ENCODE results near the gene SPATA19.

The SPATA19 gene

GRCh38 chr11:133794205-133794604 lies 51.1 kb downstream of the SPATA19 start:
- no peak overlapping the region for H3K27ac ChIP-seq (ENCODE audit: low read depth, low read length, poor library complexity, severe bottlenecking)
- no peaks in the 10 kb centered on the region for H3F3A ChIP-seq (ENCODE audit: insufficient read depth, low read length)
- H3K9me3 ChIP-seq (ENCODE audit: low read length): no peaks in the 10 kb centered on the region
- no peaks in the 10 kb centered on the region for H3K36me3 ChIP-seq (ENCODE audit: insufficient read depth, low read length)
- no peak overlapping the region for H3K9ac ChIP-seq (ENCODE audit: low read length)
- H3K4me3 ChIP-seq (ENCODE audit: low read depth, low read length, poor library complexity, severe bottlenecking): no peak overlapping the region
- H3K79me2 ChIP-seq (ENCODE audit: insufficient read depth, low read length): no peaks in the 10 kb centered on the region
- no peaks in the 10 kb centered on the region for H4K20me1 ChIP-seq (ENCODE audit: insufficient read depth, low read length)
- H3K4me2 ChIP-seq (ENCODE audit: low read length): no peak overlapping the region
- no peaks in the 10 kb centered on the region for H3K9me2 ChIP-seq (ENCODE audit: low read depth, low read length)
- no peaks in the 10 kb centered on the region for H3K4me1 ChIP-seq (ENCODE audit: insufficient read depth, low read length, severe bottlenecking)
- TF ChIP-seq EZH2 (IDR thresholded peaks at IDR 0.05; ENCODE audit: borderline replicate concordance, low read length) (no peak), CTCF (IDR thresholded peaks at IDR 0.05; ENCODE audit: low read length) (no peak)
- H2AFZ ChIP-seq (ENCODE audit: low read length): no peak overlapping the region
- no peaks in the 10 kb centered on the region for H3K27me3 ChIP-seq (ENCODE audit: insufficient read depth, low read length)

GRCh38 chr11:133793271-133794035 lies 51.9 kb downstream of the SPATA19 start:
- H4K20me1 ChIP-seq (ENCODE audit: insufficient read depth, low read length): no peaks in the 10 kb centered on the region
- no peaks in the 10 kb centered on the region for H3F3A ChIP-seq (ENCODE audit: insufficient read depth, low read length)
- H3K9ac ChIP-seq (ENCODE audit: low read length): no peak overlapping the region
- H3K4me1 ChIP-seq (ENCODE audit: insufficient read depth, low read length, severe bottlenecking): no peaks in the 10 kb centered on the region
- H3K4me2 ChIP-seq (ENCODE audit: low read length): no peak overlapping the region
- no peak overlapping the region for H2AFZ ChIP-seq (ENCODE audit: low read length)
- no peak overlapping the region for H3K4me3 ChIP-seq (ENCODE audit: low read depth, low read length, poor library complexity, severe bottlenecking)
- no peaks in the 10 kb centered on the region for H3K27me3 ChIP-seq (ENCODE audit: insufficient read depth, low read length)
- no peak overlapping the region for H3K27ac ChIP-seq (ENCODE audit: low read depth, low read length, poor library complexity, severe bottlenecking)
- H3K79me2 ChIP-seq (ENCODE audit: insufficient read depth, low read length): no peaks in the 10 kb centered on the region
- H3K36me3 ChIP-seq (ENCODE audit: insufficient read depth, low read length): no peaks in the 10 kb centered on the region
- TF ChIP-seq CTCF (IDR thresholded peaks at IDR 0.05; ENCODE audit: low read length): no peak
- TF ChIP-seq EZH2 (IDR thresholded peaks at IDR 0.05; ENCODE audit: borderline replicate concordance, low read length): no peak
- no peaks in the 10 kb centered on the region for H3K9me2 ChIP-seq (ENCODE audit: low read depth, low read length)
- H3K9me3 ChIP-seq (ENCODE audit: low read length): no peaks in the 10 kb centered on the region

- Histone ChIP-seq H3K9me3 (ENCODE audit: low read length) (no peaks in the 10 kb centered on the region), H3K36me3 (ENCODE audit: insufficient read depth, low read length) (no peaks in the 10 kb centered on the region), H3K27ac (ENCODE audit: low read depth, low read length, poor library complexity, severe bottlenecking) (no peak overlapping the region), H3K4me2 (ENCODE audit: low read length) (no peak overlapping the region), H3K79me2 (ENCODE audit: insufficient read depth, low read length) (no peaks in the 10 kb centered on the region), H3K9ac (ENCODE audit: low read length) (no peak overlapping the region), H3K9me2 (ENCODE audit: low read depth, low read length) (no peaks in the 10 kb centered on the region), H3K4me3 (ENCODE audit: low read depth, low read length, poor library complexity, severe bottlenecking) (no peak overlapping the region), H4K20me1 (ENCODE audit: insufficient read depth, low read length) (no peaks in the 10 kb centered on the region), H2AFZ (ENCODE audit: low read length) (no peak overlapping the region), H3K4me1 (ENCODE audit: insufficient read depth, low read length, severe bottlenecking) (no peaks in the 10 kb centered on the region), H3F3A (ENCODE audit: insufficient read depth, low read length) (no peaks in the 10 kb centered on the region), H3K27me3 (ENCODE audit: insufficient read depth, low read length) (no peaks in the 10 kb centered on the region)
- TF ChIP-seq EZH2 (IDR thresholded peaks at IDR 0.05; ENCODE audit: borderline replicate concordance, low read length): no peak
- TF ChIP-seq CTCF (IDR thresholded peaks at IDR 0.05; ENCODE audit: low read length): no peak
These were observed 54.3 kb downstream of the SPATA19 start for GRCh38 chr11:133790995-133791394.
